HEK293 (cell line): ENCODE results near the gene PHLDB3.

ENCODE experiments used
- GLI4 ChIP-seq: fragments of 450-650 bp; formaldehyde crosslinking; IDR thresholded peaks from 2 replicates; pipeline ENCODE4 v1.5.1; 2016; ENCODE audit warnings: missing biosample characterization, missing genetic modification characterization
- GLIS1 ChIP-seq: fragments of 450-650 bp; formaldehyde crosslinking; IDR thresholded peaks from 2 replicates; pipeline ENCODE4 v1.5.1; 2016; ENCODE audit warnings: missing biosample characterization, missing genetic modification characterization
- HOXD13 ChIP-seq: sonication (generic); formaldehyde crosslinking; IDR thresholded peaks from 2 replicates; pipeline ENCODE4 v1.8.0; 2022; ENCODE audit warnings: missing genetic modification reagents, borderline replicate concordance
- INSM2 ChIP-seq: fragments of 450-650 bp; formaldehyde crosslinking; IDR thresholded peaks from 2 replicates; pipeline ENCODE4 v1.5.1; 2016; ENCODE audit warnings: missing biosample characterization, missing genetic modification characterization
- KLF16 ChIP-seq: fragments of 450-650 bp; formaldehyde crosslinking; IDR thresholded peaks from 2 replicates; pipeline ENCODE4 v1.5.1; 2017; ENCODE audit warnings: missing biosample characterization, missing genetic modification characterization
- KLF8 ChIP-seq: fragments of 450-650 bp; formaldehyde crosslinking; IDR thresholded peaks from 2 replicates; pipeline ENCODE4 v1.5.1; 2016; ENCODE audit warnings: missing biosample characterization, missing genetic modification characterization
- MEIS1 ChIP-seq: sonication (generic); formaldehyde crosslinking; IDR thresholded peaks from 2 replicates; pipeline ENCODE4 v1.8.1; 2022; ENCODE audit warnings: missing genetic modification reagents, mild to moderate bottlenecking, borderline replicate concordance
- PRDM2 ChIP-seq: fragments of 450-650 bp; formaldehyde crosslinking; IDR thresholded peaks from 2 replicates; pipeline ENCODE4 v1.5.1; 2016; ENCODE audit warnings: missing biosample characterization, missing genetic modification characterization, borderline replicate concordance
- PRDM4 ChIP-seq: fragments of 450-650 bp; formaldehyde crosslinking; IDR thresholded peaks from 2 replicates; pipeline ENCODE4 v1.5.1; 2017; ENCODE audit warnings: missing biosample characterization, missing genetic modification characterization
- REPIN1 ChIP-seq: fragments of 450-650 bp; formaldehyde crosslinking; IDR thresholded peaks from 2 replicates; pipeline ENCODE4 v1.5.1; 2017; ENCODE audit warnings: missing biosample characterization, missing genetic modification characterization, low read depth
- SCRT1 ChIP-seq: fragments of 450-650 bp; formaldehyde crosslinking; IDR thresholded peaks from 2 replicates; pipeline ENCODE4 v1.5.1; 2016; ENCODE audit warnings: missing biosample characterization, missing genetic modification characterization, borderline replicate concordance
- SETDB1 ChIP-seq: IDR thresholded peaks from one replicate; pipeline ENCODE4 v1.6.1; 2017; ENCODE audit warnings: mild to moderate bottlenecking, low read length, moderate library complexity, mixed read lengths; ENCODE audit not compliant: insufficient read length
- WT1 ChIP-seq: fragments of 450-650 bp; formaldehyde crosslinking; IDR thresholded peaks from 2 replicates; pipeline ENCODE4 v1.5.1; 2016; ENCODE audit warnings: missing biosample characterization, missing genetic modification characterization
- ZBTB17 ChIP-seq: fragments of 450-650 bp; formaldehyde crosslinking; IDR thresholded peaks from 2 replicates; pipeline ENCODE4 v1.5.1; 2016; ENCODE audit warnings: missing biosample characterization, missing genetic modification characterization
- ZBTB20 ChIP-seq: fragments of 450-650 bp; formaldehyde crosslinking; IDR thresholded peaks from 2 replicates; pipeline ENCODE4 v1.5.1; 2016; ENCODE audit warnings: missing biosample characterization, missing genetic modification characterization
- ZBTB21 ChIP-seq: fragments of 450-650 bp; formaldehyde crosslinking; IDR thresholded peaks from 2 replicates; pipeline ENCODE4 v1.5.1; 2017; ENCODE audit warnings: missing biosample characterization, missing genetic modification characterization
- ZBTB6 ChIP-seq: fragments of 450-650 bp; formaldehyde crosslinking; IDR thresholded peaks from 2 replicates; pipeline ENCODE4 v1.5.1; 2017; ENCODE audit warnings: missing biosample characterization, missing genetic modification characterization
- ZNF133 ChIP-seq: fragments of 450-650 bp; formaldehyde crosslinking; IDR thresholded peaks from 2 replicates; pipeline ENCODE4 v1.5.1; 2016; ENCODE audit warnings: missing biosample characterization, missing genetic modification characterization
- ZNF140 ChIP-seq: fragments of 450-650 bp; formaldehyde crosslinking; IDR thresholded peaks from 2 replicates; pipeline ENCODE4 v1.5.1; 2016; ENCODE audit warnings: missing biosample characterization, missing genetic modification characterization
- ZNF155 ChIP-seq: fragments of 450-650 bp; formaldehyde crosslinking; IDR thresholded peaks from 2 replicates; pipeline ENCODE4 v1.5.1; 2016; ENCODE audit warnings: missing biosample characterization, missing genetic modification characterization
- ZNF175 ChIP-seq: fragments of 450-650 bp; formaldehyde crosslinking; IDR thresholded peaks from 2 replicates; pipeline ENCODE4 v1.5.1; 2016; ENCODE audit warnings: missing biosample characterization, missing genetic modification characterization
- ZNF24 ChIP-seq: fragments of 450-650 bp; formaldehyde crosslinking; IDR thresholded peaks from 2 replicates; pipeline ENCODE4 v1.5.1; 2016; ENCODE audit warnings: missing biosample characterization, missing genetic modification characterization
- ZNF398 ChIP-seq: fragments of 450-650 bp; formaldehyde crosslinking; IDR thresholded peaks from 2 replicates; pipeline ENCODE4 v1.5.1; 2017; ENCODE audit warnings: missing biosample characterization, missing genetic modification characterization
- ZNF423 ChIP-seq: fragments of 450-650 bp; formaldehyde crosslinking; IDR thresholded peaks from 2 replicates; pipeline ENCODE4 v1.5.1; 2016; ENCODE audit warnings: missing biosample characterization, missing genetic modification characterization
- ZNF629 ChIP-seq: fragments of 450-650 bp; formaldehyde crosslinking; IDR thresholded peaks from 2 replicates; pipeline ENCODE4 v1.5.1; 2017; ENCODE audit warnings: missing biosample characterization, missing genetic modification characterization
- ZNF830 ChIP-seq: fragments of 450-650 bp; IDR thresholded peaks from 2 replicates; pipeline ENCODE4 v1.5.0; 2018; ENCODE audit warnings: missing biosample characterization, missing genetic modification characterization, low read depth, mild to moderate bottlenecking, moderate library complexity
- ZNF837 ChIP-seq: fragments of 450-650 bp; formaldehyde crosslinking; IDR thresholded peaks from 2 replicates; pipeline ENCODE4 v1.5.1; 2016; ENCODE audit warnings: missing biosample characterization, missing genetic modification characterization
- ZSCAN18 ChIP-seq: fragments of 450-650 bp; formaldehyde crosslinking; IDR thresholded peaks from 2 replicates; pipeline ENCODE4 v1.5.1; 2016; ENCODE audit warnings: missing biosample characterization, missing genetic modification characterization

Gene PHLDB3

DNA sequence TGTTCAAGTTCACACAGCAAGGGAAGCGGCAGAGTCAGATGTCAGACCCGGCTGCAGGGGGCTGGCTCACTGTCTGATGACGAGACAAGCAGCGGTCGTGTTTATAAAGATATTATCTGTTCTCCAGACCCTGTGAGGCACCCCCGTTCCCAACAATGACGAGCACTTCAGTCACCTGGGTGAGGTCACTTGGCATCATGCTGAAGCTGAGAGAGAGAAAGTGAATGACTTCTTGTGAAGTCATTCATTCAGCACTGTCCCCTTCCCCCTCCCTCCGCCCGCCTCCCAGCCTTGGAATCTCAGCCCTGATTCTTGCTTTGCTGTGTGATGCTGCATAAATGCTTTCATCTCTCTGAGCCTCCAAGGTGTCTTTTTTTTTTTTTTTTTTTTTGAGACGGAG lies 34.3 kb downstream of the PHLDB3 start (continued):
- TF ChIP-seq ZNF398 (peak; percentile 50; the same call in 1 of the 2 replicates), ZSCAN18 (tag by site-specific recombination) (no peak), ZNF155 (tag by site-specific recombination) (no peak), ZNF629 (tag by site-specific recombination) (peak; percentile 84), ZNF830 (tag by site-specific recombination) (no peak), ZNF140 (tag by site-specific recombination) (no peak), SCRT1 (tag by site-specific recombination) (no peak), MEIS1 (CRISPR knock-in tag) (no peak), WT1 (no peak), GLIS1 (peak; percentile 86), SETDB1 (no peak), ZNF837 (tag by site-specific recombination) (no peak), GLI4 (tag by site-specific recombination) (no peak), ZBTB21 (peak; percentile 93), KLF8 (tag by site-specific recombination) (no peak), ZNF423 (tag by site-specific recombination) (no peak), HOXD13 (CRISPR knock-in tag) (no peak), REPIN1 (no peak), ZNF175 (no peak), ZNF24 (tag by site-specific recombination) (peak; percentile 83; the same call in 1 of the 2 replicates), INSM2 (tag by site-specific recombination) (peak; percentile 25; the same call in 1 of the 2 replicates), ZBTB17 (0 out of 2 replicates have a peak, but pooled peaks have one; percentile 31), ZNF133 (tag by site-specific recombination) (no peak), PRDM4 (tag by site-specific recombination) (no peak), PRDM2 (tag by site-specific recombination) (no peak), ZBTB6 (no peak), ZBTB20 (tag by site-specific recombination) (no peak), KLF16 (tag by site-specific recombination) (no peak)
